GM23338 (cell line): ENCODE data around the gene TFEB.
A peak's percentile ranks its signal among the peaks of the same experiment; 100 is the strongest.

Source experiments
- CTCF ChIP-seq, 2 experiments: fragments of 200-600 bp in 1 of 2; sonication (generic) in 1 of 2; conservative IDR thresholded peaks; 2 replicates each; pipeline versions ENCODE4 v1.5.1 to v1.6.1; 2016 to 2017; ENCODE audit warnings: antibody characterized with exemption in 2 of 2, low read depth in 2 of 2, mild to moderate bottlenecking in 2 of 2, moderate library complexity in 1 of 2
- EZH2 ChIP-seq: fragments of 200-600 bp; sonication (generic); IDR thresholded peaks from one replicate; pipeline ENCODE4 v1.8.0; 2017; ENCODE audit warnings: antibody characterized with exemption, mild to moderate bottlenecking, low read depth; ENCODE audit not compliant: unreplicated experiment
- EZH2phosphoT487 ChIP-seq: fragments of 200-600 bp; sonication (generic); IDR thresholded peaks from one replicate; pipeline ENCODE4 v1.8.1; 2018; ENCODE audit warnings: antibody characterized with exemption; ENCODE audit not compliant: unreplicated experiment
- POLR2AphosphoS5 ChIP-seq: IDR thresholded peaks from 2 replicates; pipeline ENCODE4 v1.6.1; 2016; ENCODE audit warnings: antibody characterized with exemption, low read depth

- TF ChIP-seq EZH2 (no peak), CTCF (conservative IDR thresholded peaks at IDR 0.05; ENCODE audit: low read depth in 2 of 2) (peak in 1 of 2 experiments; percentile 60), EZH2phosphoT487 (no peak), POLR2AphosphoS5 (no peak)
These were observed 34.7 kb downstream of the TFEB start for GRCh38 chr6:41700463-41701347.
